Lung (tissue), 12 donors: ENCODE measurements around the gene TRPC6. TPM values are rescaled to one million over a fixed set of nuclear protein-coding genes. Genes with fewer than 3 reads are reported as not detected.

Source experiments
- ATAC-seq: fragments of 200-7000 bp; cut with Tn5 transposase; one replicate; pipeline ENCODE4 v1.9.1; 2020; ENCODE audit warnings: moderate number of reproducible peaks; ENCODE audit not compliant: insufficient read depth, low FRiP score
- DNase-seq, 3 donors: peaks; one replicate each; pipeline ENCODE4 v3.0.0-alpha.2; 2013 to 2017
- H3K27ac ChIP-seq, 2 donors: one replicate each; pipeline ENCODE4 v1.5.1; 2013; ENCODE audit warnings: mild to moderate bottlenecking in 2 of 2, moderate library complexity in 2 of 2, control low read depth in 1 of 2, inconsistent platforms in 1 of 2, low read depth in 1 of 2, low read length in 1 of 2
- H3K27me3 ChIP-seq, 3 donors: one replicate each; pipeline ENCODE4 v1.5.1; 2013; ENCODE audit warnings: low read length in 2 of 3; ENCODE audit not compliant: control insufficient read depth in 3 of 3, insufficient read depth in 3 of 3
- H3K36me3 ChIP-seq, 4 donors: one replicate each; pipeline ENCODE4 v1.5.1; 2013; ENCODE audit warnings: low read length in 4 of 4, mild to moderate bottlenecking in 1 of 4, moderate library complexity in 1 of 4; ENCODE audit not compliant: control insufficient read depth in 4 of 4, insufficient read depth in 4 of 4
- H3K4me1 ChIP-seq, 5 donors: one replicate each; pipeline ENCODE4 v1.5.1; 2013; ENCODE audit warnings: low read length in 5 of 5, mild to moderate bottlenecking in 2 of 5, moderate library complexity in 1 of 5; ENCODE audit not compliant: control insufficient read depth in 5 of 5, insufficient read depth in 5 of 5
- H3K4me3 ChIP-seq: one replicate; pipeline ENCODE4 v1.5.1; 2013; ENCODE audit warnings: mild to moderate bottlenecking, control low read depth, moderate library complexity
- H3K9ac ChIP-seq, 2 donors: one replicate each; pipeline ENCODE4 v1.5.1; 2013; ENCODE audit warnings: low read length in 2 of 2, control low read depth in 1 of 2; ENCODE audit not compliant: insufficient read depth in 1 of 2
- H3K9me3 ChIP-seq, 4 donors: one replicate each; pipeline ENCODE4 v1.5.1; 2013; ENCODE audit warnings: low read length in 3 of 4, mild to moderate bottlenecking in 1 of 4, moderate library complexity in 1 of 4; ENCODE audit not compliant: control insufficient read depth in 4 of 4, insufficient read depth in 3 of 4
- WGBS, 2 donors: extraction: QIAGEN DNeasy Blood & Tissue Kit; methylation state at CpG; one replicate each; pipeline ENCODE4 v1.1.7; 2013; 5-methylcytosine and 5-hydroxymethylcytosine counted together
- polyA plus RNA-seq, 2 donors: library from polyadenylated mRNA; stranded (reverse); fragments of 200-250 nt; gene quantifications; one replicate each; pipeline ENCODE4 v1.2.1, GENCODE V29; 2013
- total RNA-seq, 2 donors: library from RNA; depleted of rRNA in 1 of 2; stranded (reverse); fragments of >200 nt in 1 of 2; gene quantifications; one replicate each; pipeline ENCODE4 v1.2.1, GENCODE V29; 2014 to 2021
- TF ChIP-seq, protein P1 (sequence below): IDR thresholded peaks from 2 replicates; pipeline ENCODE4 v1.5.1; 2012; ENCODE audit warnings: mild to moderate bottlenecking; ENCODE audit errors: control extremely low read depth, extremely low read depth
- donor health status: control.
- donor health status: control.
- donor health status: Bipolar disorder and iron deficiency.
- donor health status: healthy.
- donor health status: DM: yes; HTN: yes; CAD: no.

TRPC6 gene
- total and polyA plus RNA-seq, 4 donors: 3.3 to 66.5 (median 7.9) TPM

DNA sequence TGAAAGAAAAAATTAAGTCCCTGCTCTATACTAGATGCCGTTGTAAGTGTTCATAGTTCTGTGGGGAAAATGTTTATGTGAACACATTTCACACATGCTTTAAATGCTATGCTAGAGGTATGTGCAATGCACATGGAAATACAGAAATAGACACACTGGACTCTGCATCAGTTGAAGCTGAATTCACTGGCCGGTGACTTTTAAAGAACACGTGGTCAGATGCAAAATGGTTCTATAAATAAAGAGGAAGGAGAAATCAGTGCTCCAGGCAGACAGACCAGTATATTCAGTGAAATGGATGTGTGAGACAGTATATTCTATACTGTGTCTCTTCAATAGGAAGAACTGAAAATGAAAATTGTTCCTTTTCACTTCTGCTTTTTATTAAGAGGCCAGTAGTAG is 29.9 kb downstream of the TRPC6 start:
- Histone ChIP-seq H3K27ac (no peak overlapping the region), H3K4me1 (peaks cover 0 to 28% (median 0%) of the 10 kb centered on the region in 5 donors), H3K9ac (no peak overlapping the region), H3K36me3 (no peaks in the 10 kb centered on the region), H3K4me3 (no peak overlapping the region), H3K9me3 (no peaks in the 10 kb centered on the region), H3K27me3 (no peaks in the 10 kb centered on the region)
- 39 to 47% methylated on average over 3 of the region's 3 CpGs for WGBS, 2 donors
- TF ChIP-seq, protein P1, sequence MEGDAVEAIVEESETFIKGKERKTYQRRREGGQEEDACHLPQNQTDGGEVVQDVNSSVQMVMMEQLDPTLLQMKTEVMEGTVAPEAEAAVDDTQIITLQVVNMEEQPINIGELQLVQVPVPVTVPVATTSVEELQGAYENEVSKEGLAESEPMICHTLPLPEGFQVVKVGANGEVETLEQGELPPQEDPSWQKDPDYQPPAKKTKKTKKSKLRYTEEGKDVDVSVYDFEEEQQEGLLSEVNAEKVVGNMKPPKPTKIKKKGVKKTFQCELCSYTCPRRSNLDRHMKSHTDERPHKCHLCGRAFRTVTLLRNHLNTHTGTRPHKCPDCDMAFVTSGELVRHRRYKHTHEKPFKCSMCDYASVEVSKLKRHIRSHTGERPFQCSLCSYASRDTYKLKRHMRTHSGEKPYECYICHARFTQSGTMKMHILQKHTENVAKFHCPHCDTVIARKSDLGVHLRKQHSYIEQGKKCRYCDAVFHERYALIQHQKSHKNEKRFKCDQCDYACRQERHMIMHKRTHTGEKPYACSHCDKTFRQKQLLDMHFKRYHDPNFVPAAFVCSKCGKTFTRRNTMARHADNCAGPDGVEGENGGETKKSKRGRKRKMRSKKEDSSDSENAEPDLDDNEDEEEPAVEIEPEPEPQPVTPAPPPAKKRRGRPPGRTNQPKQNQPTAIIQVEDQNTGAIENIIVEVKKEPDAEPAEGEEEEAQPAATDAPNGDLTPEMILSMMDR: no peak
- ATAC-seq: no peak
- no peak for DNase-seq

DNA sequence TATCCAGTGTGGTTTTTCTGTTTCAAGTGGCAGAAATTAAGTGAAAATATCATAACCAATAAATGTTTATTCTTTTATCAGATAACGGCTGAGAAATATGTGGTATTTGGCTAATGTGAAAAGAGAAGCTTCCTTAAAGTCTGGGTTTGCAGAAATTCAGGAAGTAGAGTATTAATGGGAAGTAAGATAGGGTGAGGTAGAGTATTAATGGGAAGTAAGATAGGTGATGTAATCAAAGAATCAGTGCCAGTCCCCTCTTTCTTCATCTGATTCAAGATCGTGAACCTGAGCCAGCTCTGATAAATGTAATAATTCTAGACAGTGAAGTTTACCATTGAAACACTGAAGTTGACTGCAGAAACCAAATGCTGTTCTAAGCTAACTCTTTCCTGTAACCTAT is 30.9 kb downstream of the TRPC6 start:
- TF ChIP-seq, protein P1: no peak
- Histone ChIP-seq H3K36me3 (no peaks in the 10 kb centered on the region), H3K27ac (no peak overlapping the region), H3K4me1 (peaks cover 0 to 28% (median 0%) of the 10 kb centered on the region in 5 donors), H3K9me3 (no peaks in the 10 kb centered on the region), H3K27me3 (no peaks in the 10 kb centered on the region), H3K4me3 (no peak overlapping the region), H3K9ac (no peak overlapping the region)
- ATAC-seq: no peak
- no peak for DNase-seq
- 20 to 24% methylated on average over 2 of the region's 2 CpGs for WGBS, 2 donors

DNA sequence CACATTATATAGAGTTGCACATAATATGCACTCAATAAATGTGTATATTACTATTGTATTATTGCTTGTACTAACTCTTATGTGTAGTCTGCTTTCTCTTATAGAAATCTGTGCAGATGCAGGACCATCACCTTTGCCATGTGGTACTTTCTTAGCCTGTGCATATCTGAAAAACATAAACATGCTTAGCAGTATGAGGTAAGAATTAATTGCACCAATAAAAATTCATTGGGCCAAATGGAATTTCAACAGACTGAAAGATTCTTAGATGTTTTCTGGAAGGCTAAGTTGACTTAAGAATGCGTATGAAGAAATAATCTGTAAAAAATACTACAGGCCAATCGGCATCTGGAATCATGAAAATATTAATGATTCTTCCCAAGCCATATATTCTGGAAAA is 55.3 kb downstream of the TRPC6 start:
- DNase-seq (no peak), ATAC-seq (no peak)
- WGBS, 2 donors: 82 to 93% methylated on average over 2 of the region's 2 CpGs
- no peaks in the 10 kb centered on the region for H3K27me3 ChIP-seq
- H3K9me3 ChIP-seq: no peaks in the 10 kb centered on the region
- H3K27ac ChIP-seq: no peak overlapping the region
- H3K36me3 ChIP-seq: no peaks in the 10 kb centered on the region
- no peak overlapping the region for H3K9ac ChIP-seq
- H3K4me3 ChIP-seq: no peak overlapping the region
- peaks cover 0 to 1% (median 0%) of the 10 kb centered on the region in 5 donors for H3K4me1 ChIP-seq
- TF ChIP-seq, protein P1: no peak

DNA sequence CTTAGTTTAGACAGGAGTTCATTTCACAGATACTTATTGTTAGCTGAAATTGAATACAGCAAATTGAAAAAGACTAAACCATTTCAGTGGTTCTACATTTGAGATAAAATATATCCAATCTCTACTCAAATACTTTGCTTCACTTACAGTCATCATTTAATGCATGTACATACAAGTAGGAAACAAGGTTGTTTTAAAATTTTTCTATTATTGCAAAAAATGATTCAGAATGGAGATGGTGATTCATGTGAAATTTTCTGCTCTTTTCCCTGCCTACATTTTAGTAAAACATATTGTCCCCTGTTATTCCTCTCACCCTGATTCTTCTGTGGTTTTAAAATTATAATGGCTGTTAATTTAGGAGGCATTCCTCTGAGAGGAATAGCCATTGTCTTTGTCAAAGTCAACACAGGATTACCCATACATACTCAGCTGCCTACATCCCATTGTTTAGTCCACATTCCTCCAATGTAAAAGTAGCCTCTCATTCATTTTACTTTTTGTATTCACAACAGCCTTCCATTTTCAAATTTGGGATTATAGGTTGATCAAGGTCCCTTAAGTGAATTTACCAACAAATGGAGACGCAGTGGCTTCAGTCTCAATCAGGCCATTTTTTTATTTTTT is 60.1 kb downstream of the TRPC6 start:
- WGBS, 2 donors: 0 to 82% methylated on average over 1 of the region's 1 CpG
- H3K27me3 ChIP-seq: no peaks in the 10 kb centered on the region
- peaks cover 0 to 8% (median 2%) of the 10 kb centered on the region in 4 donors for H3K9me3 ChIP-seq
- no peaks in the 10 kb centered on the region for H3K4me1 ChIP-seq
- no peak overlapping the region for H3K4me3 ChIP-seq
- ATAC-seq (no peak), DNase-seq (no peak)
- H3K9ac ChIP-seq: no peak overlapping the region
- TF ChIP-seq, protein P1: no peak
- H3K36me3 ChIP-seq: no peaks in the 10 kb centered on the region
- no peak overlapping the region for H3K27ac ChIP-seq
